IMR-90 (cell line): ENCODE measurements around the gene CDC42EP4. TPM values are rescaled to one million over a fixed set of nuclear protein-coding genes. Genes with fewer than 3 reads are reported as not detected.

ENCODE experiments used
- ATAC-seq: fragments of 200-7000 bp; cut with Tn5 transposase; 2 replicates; pipeline ENCODE4 v1.9.1; 2020; ENCODE audit warnings: low read depth, mild to moderate bottlenecking, moderate library complexity
- BruUV-seq: library from RNA; stranded (reverse); fragments of 400-500 nt; replicated peaks from 2 replicates; lab custom pipeline; 2021; lab: Mats Ljungman, UMichigan
- CTCF ChIA-PET: fragments of 300-600 bp; formaldehyde crosslinking; extraction: SDS; loops from one replicate; lab custom pipeline; 2021; ENCODE audit warnings: antibody characterized with exemption; lab: Yijun Ruan, JAX
- POLR2A ChIA-PET: fragments of 300-600 bp; sonication (Branson Sonifier 250); formaldehyde crosslinking; loops from one replicate; lab custom pipeline; 2022; ENCODE audit warnings: antibody characterized with exemption; ENCODE audit not compliant: unreplicated experiment; lab: Charles Lee
- DNase-seq: peaks from one replicate; pipeline ENCODE4 v3.0.0; 2013
- H2AFZ ChIP-seq: replicated peaks from 2 replicates; pipeline ENCODE3; 2013; ENCODE audit warnings: low read length, mild to moderate bottlenecking; ENCODE audit not compliant: poor library complexity
- H2AK5ac ChIP-seq: 2 replicates; pipeline ENCODE4 v1.6.1; 2013; ENCODE audit warnings: low read depth, low read length, inconsistent platforms
- H2AK9ac ChIP-seq: replicated peaks from 2 replicates; pipeline ENCODE3; 2013; ENCODE audit warnings: mild to moderate bottlenecking, low read depth, low read length, moderate library complexity; ENCODE audit not compliant: poor library complexity
- H2BK120ac ChIP-seq: 2 replicates; pipeline ENCODE4 v1.6.1; 2013; ENCODE audit warnings: low read depth, low read length, inconsistent platforms
- H2BK15ac ChIP-seq: 3 replicates; pipeline ENCODE4 v1.6.1; 2013; ENCODE audit warnings: low read depth, low read length, inconsistent platforms
- H2BK20ac ChIP-seq: 2 replicates; pipeline ENCODE4 v1.6.1; 2013; ENCODE audit warnings: low read depth, mild to moderate bottlenecking, inconsistent platforms, low read length, moderate library complexity
- H2BK5ac ChIP-seq: 2 replicates; pipeline ENCODE4 v1.6.1; 2013; ENCODE audit warnings: mild to moderate bottlenecking, low read depth, low read length, inconsistent platforms; ENCODE audit not compliant: poor library complexity, severe bottlenecking
- H3K14ac ChIP-seq: replicated peaks from 2 replicates; pipeline ENCODE4 v1.6.1; 2013; ENCODE audit warnings: low read depth, low read length, inconsistent platforms
- H3K18ac ChIP-seq: 2 replicates; pipeline ENCODE4 v1.6.1; 2013; ENCODE audit warnings: low read depth, low read length, control low read depth
- H3K23ac ChIP-seq: 2 replicates; pipeline ENCODE4 v1.6.1; 2013; ENCODE audit warnings: low read depth, low read length, inconsistent platforms
- H3K27ac ChIP-seq: 2 replicates; pipeline ENCODE4 v1.5.1; 2013; ENCODE audit warnings: mild to moderate bottlenecking, control low read depth, low read length; ENCODE audit not compliant: insufficient read depth
- H3K27me3 ChIP-seq: 2 replicates; pipeline ENCODE4 v1.6.1; 2013; ENCODE audit warnings: low read length; ENCODE audit not compliant: control insufficient read depth, insufficient read depth
- H3K36me3 ChIP-seq: 2 replicates; pipeline ENCODE4 v1.6.1; 2013; ENCODE audit warnings: low read length, mixed read lengths; ENCODE audit not compliant: control insufficient read depth, insufficient read depth
- H3K4ac ChIP-seq: 2 replicates; pipeline ENCODE4 v1.6.1; 2013; ENCODE audit warnings: low read depth, low read length, inconsistent platforms
- H3K4me1 ChIP-seq: 2 replicates; pipeline ENCODE4 v1.6.1; 2013; ENCODE audit warnings: low read length, mixed read lengths; ENCODE audit not compliant: control insufficient read depth, insufficient read depth
- H3K4me2 ChIP-seq: 2 replicates; pipeline ENCODE4 v1.6.1; 2013; ENCODE audit warnings: low read depth, mild to moderate bottlenecking, control low read depth, low read length, moderate library complexity
- H3K4me3 ChIP-seq: 2 replicates; pipeline ENCODE4 v1.5.1; 2013; ENCODE audit warnings: low read depth, mild to moderate bottlenecking, control low read depth, low read length, moderate library complexity; ENCODE audit not compliant: insufficient read depth
- H3K56ac ChIP-seq: 2 replicates; pipeline ENCODE4 v1.6.1; 2013; ENCODE audit warnings: low read length, inconsistent platforms; ENCODE audit not compliant: insufficient read depth; ENCODE audit errors: extremely low read depth
- H3K79me1 ChIP-seq, 2 experiments: 2 replicates each; pipeline ENCODE4 v1.6.1; 2013; ENCODE audit warnings: low read length in 2 of 2, inconsistent platforms in 1 of 2, low read depth in 1 of 2
- H3K9ac ChIP-seq: 2 replicates; pipeline ENCODE4 v1.6.1; 2013; ENCODE audit warnings: low read depth, low read length, control low read depth
- H3K9me1 ChIP-seq: 2 replicates; pipeline ENCODE4 v1.6.1; 2013; ENCODE audit warnings: low read length, inconsistent platforms; ENCODE audit not compliant: insufficient read depth
- H3K9me3 ChIP-seq: 2 replicates; pipeline ENCODE4 v1.6.1; 2013; ENCODE audit warnings: low read length; ENCODE audit not compliant: control insufficient read depth, insufficient read depth
- H4K20me1 ChIP-seq: 2 replicates; pipeline ENCODE4 v1.6.1; 2013; ENCODE audit warnings: low read length, inconsistent platforms; ENCODE audit not compliant: insufficient read depth
- H4K5ac ChIP-seq: 2 replicates; pipeline ENCODE4 v1.6.1; 2013; ENCODE audit warnings: mild to moderate bottlenecking, low read depth, low read length, control low read depth
- H4K8ac ChIP-seq, 2 experiments: 2 replicates each; pipeline ENCODE4 v1.6.1; 2013; ENCODE audit warnings: low read depth in 2 of 2, low read length in 2 of 2, control low read depth in 1 of 2, inconsistent platforms in 1 of 2
- H4K91ac ChIP-seq: 2 replicates; pipeline ENCODE4 v1.6.1; 2013; ENCODE audit warnings: low read depth, low read length, inconsistent platforms; ENCODE audit not compliant: insufficient read depth
- BHLHE40 ChIP-seq: fragments of 150-350 bp; IDR thresholded peaks from 2 replicates; pipeline ENCODE4 v1.6.1; 2016; ENCODE audit warnings: mild to moderate bottlenecking, low read depth, low read length
- CEBPB ChIP-seq: IDR thresholded peaks from 2 replicates; pipeline ENCODE4 v1.6.1; 2012; ENCODE audit warnings: low read depth, low read length, improper control_type of control experiment
- CHD1 ChIP-seq: IDR thresholded peaks from 2 replicates; pipeline ENCODE4 v1.6.1; 2012; ENCODE audit warnings: low read depth, low read length, improper control_type of control experiment
- FOS ChIP-seq: fragments of 150-350 bp; IDR thresholded peaks from 2 replicates; pipeline ENCODE4 v1.6.1; 2016; ENCODE audit warnings: low read depth, low read length
- MAFK ChIP-seq: IDR thresholded peaks from 2 replicates; pipeline ENCODE4 v1.6.1; 2012; ENCODE audit warnings: low read depth, low read length, improper control_type of control experiment
- MXI1 ChIP-seq: IDR thresholded peaks from 2 replicates; pipeline ENCODE4 v1.6.1; 2012; ENCODE audit warnings: low read depth, mild to moderate bottlenecking, low read length, moderate library complexity, borderline replicate concordance
- NFE2L2 ChIP-seq: fragments of 150-350 bp; IDR thresholded peaks from 2 replicates; pipeline ENCODE4 v1.6.1; 2016; ENCODE audit warnings: low read depth, mild to moderate bottlenecking, low read length
- RAD21 ChIP-seq: IDR thresholded peaks from 2 replicates; pipeline ENCODE4 v1.6.1; 2012; ENCODE audit warnings: low read length, improper control_type of control experiment
- RCOR1 ChIP-seq: IDR thresholded peaks from 2 replicates; pipeline ENCODE4 v1.6.1; 2012; ENCODE audit warnings: mild to moderate bottlenecking, low read length, improper control_type of control experiment; ENCODE audit not compliant: insufficient replicate concordance
- RFX5 ChIP-seq: IDR thresholded peaks from 2 replicates; pipeline ENCODE4 v1.8.0; 2012; ENCODE audit warnings: low read depth, mild to moderate bottlenecking, low read length, moderate library complexity
- SMC3 ChIP-seq: fragments of 150-350 bp; IDR thresholded peaks from 2 replicates; pipeline ENCODE4 v1.6.1; 2016; ENCODE audit warnings: low read depth, mild to moderate bottlenecking, antibody characterized with exemption, low read length, moderate library complexity
- WGBS, 2 experiments: methylation state at CpG; one replicate each; pipeline versions ENCODE4 v1.1.5 to v1.1.7; 2013; ENCODE audit warnings: missing lambda C conversion rate in 2 of 2; ENCODE audit not compliant: insufficient read length in 1 of 2; ENCODE audit errors: extremely low coverage in 2 of 2; 5-methylcytosine and 5-hydroxymethylcytosine counted together
- dilution Hi-C: fragments of 300-500 bp; cut with HindIII; formaldehyde crosslinking; loops from one replicate; pipeline ENCODE4 v1.14.3; 2018; ENCODE audit warnings: low sequenced_read_pairs; ENCODE audit not compliant: unreplicated experiment
- in situ Hi-C: fragments of 300-500 bp; cut with MboI; formaldehyde crosslinking; loops from 3 replicates; pipeline ENCODE4 v1.14.3; 2019; ENCODE audit warnings: low sequenced_read_pairs, inconsistent platforms, mixed read lengths
- intact Hi-C: fragments of 100-400 bp; cut with micrococcal nuclease; formaldehyde crosslinking; loops from 2 replicates; pipeline ENCODE4 v1.10.0; 2022
- polyA plus RNA-seq, 3 experiments: library from polyadenylated mRNA; depleted of rRNA; stranded (reverse); fragments of >200 nt; gene quantifications; 2 replicates each; pipeline ENCODE4 v1.2.3, GENCODE V29; 2012; ENCODE audit warnings: low replicate concordance in 1 of 3
- total RNA-seq: library from RNA; depleted of rRNA; stranded (reverse); fragments of >200 nt; gene quantifications from 2 replicates; pipeline ENCODE4 v1.2.3, GENCODE V29; 2012

CDC42EP4 gene
- total and polyA plus RNA-seq, 2 of the 4 experiments (the other 2 are of a cell fraction), result 14.3 to 25.8 TPM

GRCh38 chr17:73261617-73261951 is 50.2 kb downstream of the CDC42EP4 start, which contains the start of gene CPSF4L:
Gene CPSF4L, minus strand, starts transcription at chr17:73261880. Its CDS starts 62 bp downstream, at chr17:73261818.
- no peak for ATAC-seq
- Histone ChIP-seq H2BK5ac (no peak within 1 kb of the TSS), H3K79me1 (no peaks in the 10 kb centered on the region), H2AK5ac (no peak within 1 kb of the TSS), H3K23ac (no peak within 1 kb of the TSS), H3K4me1 (no peaks in the 10 kb centered on the region), H4K91ac (no peak within 1 kb of the TSS), H2AK9ac (no peak within 1 kb of the TSS), H3K36me3 (no peaks in the 10 kb centered on the region), H3K27ac (no peak within 1 kb of the TSS), H3K4me2 (no peak within 1 kb of the TSS), H3K9ac (no peak within 1 kb of the TSS), H3K18ac (no peak within 1 kb of the TSS), H4K20me1 (no peaks in the 10 kb centered on the region), H3K14ac (no peak within 1 kb of the TSS), H2BK120ac (no peak within 1 kb of the TSS), H2BK20ac (no peak within 1 kb of the TSS), H4K8ac (0 out of 4 replicates have a peak within 1 kb of the TSS, but pooled peaks of 1 of the 2 experiments have one; percentile 19), H2AFZ (peak within 1 kb of the TSS; percentile 68), H3K27me3 (no peaks in the 10 kb centered on the region), H3K56ac (no peak within 1 kb of the TSS), H4K5ac (no peak within 1 kb of the TSS; the same call in 1 of the 2 replicates), H2BK15ac (no peak within 1 kb of the TSS), H3K4ac (no peak within 1 kb of the TSS; the same call in 1 of the 2 replicates), H3K9me1 (peaks cover 3% of the 10 kb centered on the region; the same call in 1 of the 2 replicates), H3K9me3 (no peaks in the 10 kb centered on the region), H3K4me3 (no peak within 1 kb of the TSS)
- CTCF ChIA-PET, result interaction anchor here (0.9 kb wide), 1 partner anchor 108 kb away, joined by 3 read pairs; no protein-coding TSS in a partner anchor
- intact Hi-C loops (no loop called here), dilution Hi-C loops (no loop called here), in situ Hi-C loops (loop anchor here (25.0 kb wide), 2 partner anchors 276 to 926 kb away; no protein-coding TSS in a partner anchor)
- POLR2A ChIA-PET, result no interaction called here
- BruUV-seq, result no TSS peak
- no peak for DNase-seq
- TF ChIP-seq MAFK, result no peak
- TF ChIP-seq CHD1, result no peak
- no peak for TF ChIP-seq NFE2L2
- TF ChIP-seq CEBPB, result no peak
- no peak for TF ChIP-seq BHLHE40
- no peak for TF ChIP-seq MXI1
- no peak for TF ChIP-seq RAD21
- TF ChIP-seq FOS, result no peak
- TF ChIP-seq SMC3, result no peak
- no peak for TF ChIP-seq RCOR1
- TF ChIP-seq RFX5, result no peak
- 100% methylated on average over 1 of the region's 9 CpGs; no CpG with 5 or more reads in 1 of the 2 experiments for WGBS, 2 experiments
